OCI-LY7 (cell line): Measurements from ENCODE around the gene COMMD1.

ENCODE experiments used
- EZH2phosphoT487 ChIP-seq: fragments of 200-600 bp; sonication (generic); IDR thresholded peaks from 2 replicates; pipeline ENCODE4 v1.6.1; 2018; ENCODE audit warnings: low read depth, borderline replicate concordance, mild to moderate bottlenecking, mixed run types, antibody characterized with exemption, low read length, moderate library complexity, mixed read lengths
- TF ChIP-seq, protein P1 (sequence below): fragments of 200-600 bp; sonication (generic); conservative IDR thresholded peaks from 2 replicates; pipeline ENCODE4 v1.5.1; 2014; ENCODE audit warnings: mild to moderate bottlenecking, antibody characterized with exemption, low read length, moderate library complexity, mixed read lengths

- TF ChIP-seq, protein P1, sequence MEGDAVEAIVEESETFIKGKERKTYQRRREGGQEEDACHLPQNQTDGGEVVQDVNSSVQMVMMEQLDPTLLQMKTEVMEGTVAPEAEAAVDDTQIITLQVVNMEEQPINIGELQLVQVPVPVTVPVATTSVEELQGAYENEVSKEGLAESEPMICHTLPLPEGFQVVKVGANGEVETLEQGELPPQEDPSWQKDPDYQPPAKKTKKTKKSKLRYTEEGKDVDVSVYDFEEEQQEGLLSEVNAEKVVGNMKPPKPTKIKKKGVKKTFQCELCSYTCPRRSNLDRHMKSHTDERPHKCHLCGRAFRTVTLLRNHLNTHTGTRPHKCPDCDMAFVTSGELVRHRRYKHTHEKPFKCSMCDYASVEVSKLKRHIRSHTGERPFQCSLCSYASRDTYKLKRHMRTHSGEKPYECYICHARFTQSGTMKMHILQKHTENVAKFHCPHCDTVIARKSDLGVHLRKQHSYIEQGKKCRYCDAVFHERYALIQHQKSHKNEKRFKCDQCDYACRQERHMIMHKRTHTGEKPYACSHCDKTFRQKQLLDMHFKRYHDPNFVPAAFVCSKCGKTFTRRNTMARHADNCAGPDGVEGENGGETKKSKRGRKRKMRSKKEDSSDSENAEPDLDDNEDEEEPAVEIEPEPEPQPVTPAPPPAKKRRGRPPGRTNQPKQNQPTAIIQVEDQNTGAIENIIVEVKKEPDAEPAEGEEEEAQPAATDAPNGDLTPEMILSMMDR = no peak
- TF ChIP-seq EZH2phosphoT487 = no peak
These were observed 131.3 kb downstream of the COMMD1 start for GRCh38 chr2:62036761-62037250.
